Measurements from ENCODE around the gene TMEM215.

TMEM215 gene

DNA sequence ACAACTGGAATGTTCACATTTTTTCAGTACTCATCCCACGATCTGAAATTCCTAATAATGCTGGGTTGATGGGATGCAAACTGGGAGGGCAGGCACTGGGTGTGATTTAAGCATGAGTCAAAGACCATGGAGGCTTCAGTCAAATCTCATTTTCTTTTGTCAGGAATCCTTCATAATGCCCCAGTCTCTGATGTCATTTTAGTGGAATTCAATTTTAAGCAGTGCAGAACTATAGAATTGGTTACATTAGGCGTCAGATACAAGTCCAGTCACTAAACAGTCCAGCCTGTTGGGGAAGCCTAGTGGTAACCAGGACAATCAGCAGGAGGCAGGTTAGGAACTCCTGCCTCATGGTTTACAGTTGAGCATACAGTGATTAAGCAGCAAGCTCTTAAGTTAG is 41.0 kb upstream of the TMEM215 start:
- no peak for DNase-seq
- no peaks in the 10 kb centered on the region for H3K9me3 ChIP-seq
- TF ChIP-seq, protein P1, sequence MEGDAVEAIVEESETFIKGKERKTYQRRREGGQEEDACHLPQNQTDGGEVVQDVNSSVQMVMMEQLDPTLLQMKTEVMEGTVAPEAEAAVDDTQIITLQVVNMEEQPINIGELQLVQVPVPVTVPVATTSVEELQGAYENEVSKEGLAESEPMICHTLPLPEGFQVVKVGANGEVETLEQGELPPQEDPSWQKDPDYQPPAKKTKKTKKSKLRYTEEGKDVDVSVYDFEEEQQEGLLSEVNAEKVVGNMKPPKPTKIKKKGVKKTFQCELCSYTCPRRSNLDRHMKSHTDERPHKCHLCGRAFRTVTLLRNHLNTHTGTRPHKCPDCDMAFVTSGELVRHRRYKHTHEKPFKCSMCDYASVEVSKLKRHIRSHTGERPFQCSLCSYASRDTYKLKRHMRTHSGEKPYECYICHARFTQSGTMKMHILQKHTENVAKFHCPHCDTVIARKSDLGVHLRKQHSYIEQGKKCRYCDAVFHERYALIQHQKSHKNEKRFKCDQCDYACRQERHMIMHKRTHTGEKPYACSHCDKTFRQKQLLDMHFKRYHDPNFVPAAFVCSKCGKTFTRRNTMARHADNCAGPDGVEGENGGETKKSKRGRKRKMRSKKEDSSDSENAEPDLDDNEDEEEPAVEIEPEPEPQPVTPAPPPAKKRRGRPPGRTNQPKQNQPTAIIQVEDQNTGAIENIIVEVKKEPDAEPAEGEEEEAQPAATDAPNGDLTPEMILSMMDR (IDR thresholded peaks at IDR 0.05): no peak
- no peak overlapping the region for H3K27ac ChIP-seq
- intact Hi-C loops (cut with DNase I; ENCODE audit: low total_unique reads): no loop called here
- no peaks in the 10 kb centered on the region for H3K27me3 ChIP-seq
- H3K4me3 ChIP-seq: no peak overlapping the region
- no peaks in the 10 kb centered on the region for H3K4me1 ChIP-seq
- no peaks in the 10 kb centered on the region for H3K36me3 ChIP-seq

DNA sequence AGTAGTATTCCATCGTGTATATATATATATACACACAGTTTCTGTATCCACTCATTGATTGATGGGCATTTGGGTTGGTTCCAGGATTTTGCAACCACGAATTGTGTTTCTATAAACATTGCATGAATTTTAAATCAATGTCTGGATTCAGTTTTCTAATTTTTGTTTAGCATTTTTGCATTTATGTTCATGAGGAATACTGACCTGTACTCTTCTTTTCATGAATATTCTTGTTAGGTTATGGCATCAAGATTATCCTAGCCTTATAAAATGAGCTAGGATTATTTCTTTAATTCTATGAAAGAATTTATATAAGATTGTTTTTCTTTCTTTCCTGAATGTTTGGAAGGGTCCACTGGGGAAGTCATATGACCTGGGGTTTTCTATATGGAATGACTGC is 35.3 kb upstream of the TMEM215 start:
- Histone ChIP-seq H3K4me3 (no peak overlapping the region), H3K27me3 (no peaks in the 10 kb centered on the region), H3K27ac (no peak overlapping the region), H3K9me3 (no peaks in the 10 kb centered on the region), H3K36me3 (no peaks in the 10 kb centered on the region), H3K4me1 (no peaks in the 10 kb centered on the region)
- TF ChIP-seq, protein P1 (IDR thresholded peaks at IDR 0.05): no peak
- intact Hi-C loops (cut with DNase I; ENCODE audit: low total_unique reads): no loop called here
- DNase-seq: no peak

DNA sequence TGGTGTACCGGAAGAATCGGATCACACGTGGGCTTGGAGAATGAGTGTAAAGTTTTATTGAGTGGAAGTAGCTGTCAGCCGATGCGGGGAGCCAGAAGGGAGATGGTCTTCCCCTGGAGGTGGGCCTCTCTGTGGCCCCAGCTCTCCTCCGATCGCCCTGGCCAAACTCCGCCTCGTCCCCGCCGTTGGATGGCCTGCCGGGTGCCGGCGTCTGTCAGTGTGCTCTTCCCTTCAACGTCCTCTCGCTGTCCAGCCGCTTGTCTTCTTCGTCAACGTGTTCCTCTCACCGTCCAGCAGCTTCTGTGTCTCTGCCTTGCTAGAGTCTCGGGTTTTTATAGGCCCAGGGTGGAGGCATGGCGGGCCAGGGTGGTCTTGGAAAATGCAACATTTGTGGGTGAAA is 27.6 kb upstream of the TMEM215 start:
- DNase-seq: no peak
- Histone ChIP-seq H3K9me3 (peaks cover 0 to 5% (median 0%) of the 10 kb centered on the region in 3 donors), H3K27me3 (no peaks in the 10 kb centered on the region), H3K36me3 (no peaks in the 10 kb centered on the region), H3K27ac (no peak overlapping the region), H3K4me1 (no peaks in the 10 kb centered on the region), H3K4me3 (no peak overlapping the region)
- intact Hi-C loops (cut with DNase I; ENCODE audit: low total_unique reads): no loop called here
- TF ChIP-seq, protein P1 (IDR thresholded peaks at IDR 0.05): no peak

DNA sequence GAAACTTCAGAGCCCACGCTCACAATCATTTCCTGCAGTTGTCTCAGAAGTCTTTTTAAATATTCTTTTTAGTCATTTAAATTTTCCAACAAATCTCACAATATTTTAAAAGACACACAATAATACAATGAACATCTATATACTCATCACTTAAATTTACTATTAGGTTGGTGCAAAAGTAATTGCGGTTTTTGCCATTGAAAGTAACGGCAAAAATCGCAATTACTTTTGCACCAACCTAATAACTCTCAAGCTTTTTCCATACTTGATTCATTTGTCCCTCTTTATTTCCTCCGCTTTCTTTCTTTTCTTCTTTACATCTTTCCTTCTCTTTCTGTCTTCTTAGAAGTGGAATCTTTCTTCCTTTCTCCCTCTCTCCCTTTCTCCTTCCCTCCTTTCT is 19.2 kb upstream of the TMEM215 start:
- Histone ChIP-seq H3K9me3 (no peaks in the 10 kb centered on the region), H3K27ac (no peak overlapping the region), H3K27me3 (no peaks in the 10 kb centered on the region), H3K4me1 (no peaks in the 10 kb centered on the region), H3K36me3 (no peaks in the 10 kb centered on the region), H3K4me3 (no peak overlapping the region)
- intact Hi-C loops (cut with DNase I; ENCODE audit: low total_unique reads): no loop called here
- TF ChIP-seq, protein P1 (IDR thresholded peaks at IDR 0.05): no peak
- no peak for DNase-seq

DNA sequence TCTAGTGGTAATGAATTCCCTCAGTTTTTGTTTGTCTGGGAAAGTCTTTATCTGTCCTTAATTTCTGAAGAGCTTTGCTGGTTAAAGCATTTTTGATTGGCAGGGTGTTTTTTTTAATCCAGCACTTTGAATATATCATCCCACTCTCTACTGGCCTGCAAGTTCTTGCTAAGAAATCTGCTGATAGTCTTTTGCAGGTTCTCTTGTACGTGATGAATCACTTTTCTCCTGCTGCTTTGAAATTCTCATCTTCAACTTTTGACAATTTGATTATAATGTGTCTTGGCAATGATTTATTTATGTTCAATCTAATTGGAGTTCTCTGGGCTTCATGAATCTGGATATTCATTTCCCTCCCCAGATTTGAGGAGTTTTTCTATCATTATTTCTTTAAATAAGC is 8.1 kb upstream of the TMEM215 start:
- no peaks in the 10 kb centered on the region for H3K4me1 ChIP-seq
- TF ChIP-seq, protein P1 (IDR thresholded peaks at IDR 0.05): no peak
- no peak for DNase-seq

DNA sequence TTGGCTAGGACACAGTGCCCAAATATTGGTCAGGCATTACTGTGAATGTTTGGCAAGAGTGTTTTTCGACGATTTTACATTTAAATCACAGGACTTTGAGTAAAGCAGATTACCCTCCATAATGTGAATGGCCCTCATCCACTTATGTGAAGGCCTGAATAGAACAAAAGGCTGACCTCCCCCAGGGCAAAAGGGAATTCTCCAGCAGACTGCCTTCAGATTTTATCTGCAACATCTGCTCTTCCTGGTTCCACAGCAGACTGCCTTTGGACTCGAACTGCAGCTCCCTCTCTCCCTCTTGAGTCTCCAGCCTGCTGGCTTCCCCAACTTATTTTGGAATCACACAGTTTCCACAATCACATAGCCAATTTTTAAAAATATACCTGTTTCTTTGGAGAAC is 7.1 kb upstream of the TMEM215 start:
- Histone ChIP-seq H3K9me3 (peaks cover 4 to 13% (median 7%) of the 10 kb centered on the region in 3 donors), H3K27me3 (peaks cover 0 to 5% of the 10 kb centered on the region in 2 donors), H3K36me3 (no peaks in the 10 kb centered on the region), H3K4me1 (no peaks in the 10 kb centered on the region), H3K27ac (no peak overlapping the region), H3K4me3 (no peak overlapping the region)
- intact Hi-C loops (cut with DNase I; ENCODE audit: low total_unique reads): no loop called here
- DNase-seq: no peak
- TF ChIP-seq, protein P1 (IDR thresholded peaks at IDR 0.05): no peak

More for the DNA sequence above, 8.1 kb upstream of the TMEM215 start:
- Histone ChIP-seq H3K4me3 (no peak overlapping the region), H3K9me3 (peaks cover 4 to 13% (median 7%) of the 10 kb centered on the region in 3 donors), H3K27ac (no peak overlapping the region), H3K36me3 (no peaks in the 10 kb centered on the region), H3K27me3 (peaks cover 0 to 5% of the 10 kb centered on the region in 2 donors)
- intact Hi-C loops (cut with DNase I; ENCODE audit: low total_unique reads): no loop called here
